ENCODE results near the gene IFT88. TPM values are rescaled to one million over a fixed set of nuclear protein-coding genes. Genes with fewer than 3 reads are reported as not detected.

Gene IFT88
- total RNA-seq, 1 experiment from 2014 or later, result 12.3 TPM

DNA sequence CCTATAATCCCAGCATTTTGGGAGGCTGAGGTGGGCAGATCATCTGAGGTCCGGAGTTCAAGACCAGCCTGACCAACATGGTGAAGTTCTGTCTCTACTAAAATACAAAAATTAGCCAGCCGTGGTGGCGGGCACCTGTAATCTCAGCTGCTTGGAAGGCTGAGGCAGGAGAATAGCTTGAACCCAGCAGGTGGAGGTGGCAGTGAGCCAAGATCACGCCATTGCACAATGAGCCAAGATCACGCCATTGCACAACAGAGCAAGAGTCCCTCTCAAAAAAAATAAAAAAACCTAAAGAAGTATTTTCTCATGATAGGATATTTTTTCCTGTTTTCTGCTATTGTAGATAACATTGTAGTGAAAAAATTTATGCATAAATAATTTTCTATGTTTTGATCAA lies 13.3 kb downstream of the IFT88 start:
- DNase-seq (ENCODE audit: low read depth, low spot score) (no peak), ATAC-seq (no peak)
- intact Hi-C loops (cut with micrococcal nuclease; ENCODE audit: unreplicated experiment) (no loop called here), in situ Hi-C loops (cut with HindIII; ENCODE audit: low pct_unique_long_range_greater_than_20kb, low sequenced_read_pairs) (no loop called here)
- no peaks in the 10 kb centered on the region; the same call in 1 of the 2 replicates for H3K9me3 ChIP-seq (ENCODE audit: control insufficient read depth, insufficient read depth, low read depth, low read length)
- H3K4me3 ChIP-seq (ENCODE audit: low read depth in 2 of 2, low read length in 2 of 2), result no peak overlapping the region
- no peaks in the 10 kb centered on the region for H3K36me3 ChIP-seq (ENCODE audit: control insufficient read depth, insufficient read depth, low read length)
- TF ChIP-seq, protein P1, sequence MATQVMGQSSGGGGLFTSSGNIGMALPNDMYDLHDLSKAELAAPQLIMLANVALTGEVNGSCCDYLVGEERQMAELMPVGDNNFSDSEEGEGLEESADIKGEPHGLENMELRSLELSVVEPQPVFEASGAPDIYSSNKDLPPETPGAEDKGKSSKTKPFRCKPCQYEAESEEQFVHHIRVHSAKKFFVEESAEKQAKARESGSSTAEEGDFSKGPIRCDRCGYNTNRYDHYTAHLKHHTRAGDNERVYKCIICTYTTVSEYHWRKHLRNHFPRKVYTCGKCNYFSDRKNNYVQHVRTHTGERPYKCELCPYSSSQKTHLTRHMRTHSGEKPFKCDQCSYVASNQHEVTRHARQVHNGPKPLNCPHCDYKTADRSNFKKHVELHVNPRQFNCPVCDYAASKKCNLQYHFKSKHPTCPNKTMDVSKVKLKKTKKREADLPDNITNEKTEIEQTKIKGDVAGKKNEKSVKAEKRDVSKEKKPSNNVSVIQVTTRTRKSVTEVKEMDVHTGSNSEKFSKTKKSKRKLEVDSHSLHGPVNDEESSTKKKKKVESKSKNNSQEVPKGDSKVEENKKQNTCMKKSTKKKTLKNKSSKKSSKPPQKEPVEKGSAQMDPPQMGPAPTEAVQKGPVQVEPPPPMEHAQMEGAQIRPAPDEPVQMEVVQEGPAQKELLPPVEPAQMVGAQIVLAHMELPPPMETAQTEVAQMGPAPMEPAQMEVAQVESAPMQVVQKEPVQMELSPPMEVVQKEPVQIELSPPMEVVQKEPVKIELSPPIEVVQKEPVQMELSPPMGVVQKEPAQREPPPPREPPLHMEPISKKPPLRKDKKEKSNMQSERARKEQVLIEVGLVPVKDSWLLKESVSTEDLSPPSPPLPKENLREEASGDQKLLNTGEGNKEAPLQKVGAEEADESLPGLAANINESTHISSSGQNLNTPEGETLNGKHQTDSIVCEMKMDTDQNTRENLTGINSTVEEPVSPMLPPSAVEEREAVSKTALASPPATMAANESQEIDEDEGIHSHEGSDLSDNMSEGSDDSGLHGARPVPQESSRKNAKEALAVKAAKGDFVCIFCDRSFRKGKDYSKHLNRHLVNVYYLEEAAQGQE (IDR thresholded peaks at IDR 0.05; ENCODE audit: insufficient read depth in 1 of 2, low read depth in 2 of 2, low read length in 1 of 2), result no peak
- no peak for TF ChIP-seq TCF7L2 (IDR thresholded peaks at IDR 0.05; ENCODE audit: low read depth, low read length)
- no peak for TF ChIP-seq POLR2AphosphoS5 (IDR thresholded peaks at IDR 0.05; ENCODE audit: low read depth, low read length)
- TF ChIP-seq CTCF (IDR thresholded peaks at IDR 0.05), result no peak
- no peak for TF ChIP-seq SIN3A (IDR thresholded peaks at IDR 0.05; ENCODE audit: borderline replicate concordance, insufficient read depth, low read depth, low read length)
- H3K4me1 ChIP-seq (ENCODE audit: control insufficient read depth, insufficient read depth, low read length), result no peaks in the 10 kb centered on the region
- ChIA-PET POLR2A (no interaction called here), CTCF (no interaction called here)
- no peaks in the 10 kb centered on the region for H3K27me3 ChIP-seq (ENCODE audit: control insufficient read depth, insufficient read depth, low read length)
- H3K27ac ChIP-seq (ENCODE audit: low read length), result no peak overlapping the region
- no TSS peak for BruUV-seq (replicated peaks)

GRCh38 chr13:20582026-20582425 lies 15.1 kb downstream of the IFT88 start:
- H3K4me1 ChIP-seq (ENCODE audit: control insufficient read depth, insufficient read depth, low read length), result no peaks in the 10 kb centered on the region
- no peaks in the 10 kb centered on the region for H3K27me3 ChIP-seq (ENCODE audit: control insufficient read depth, insufficient read depth, low read length)
- no peak for ATAC-seq
- no peaks in the 10 kb centered on the region; the same call in 1 of the 2 replicates for H3K9me3 ChIP-seq (ENCODE audit: control insufficient read depth, insufficient read depth, low read depth, low read length)
- H3K4me3 ChIP-seq (ENCODE audit: low read depth in 2 of 2, low read length in 2 of 2), result no peak overlapping the region
- DNase-seq (ENCODE audit: low read depth, low spot score), result no peak
- CTCF ChIA-PET, result no interaction called here
- H3K27ac ChIP-seq (ENCODE audit: low read length), result no peak overlapping the region
- H3K36me3 ChIP-seq (ENCODE audit: control insufficient read depth, insufficient read depth, low read length), result no peaks in the 10 kb centered on the region
- POLR2A ChIA-PET, result no interaction called here
- TF ChIP-seq SIN3A (IDR thresholded peaks at IDR 0.05; ENCODE audit: borderline replicate concordance, insufficient read depth, low read depth, low read length), result no peak
- no TSS peak for BruUV-seq (replicated peaks)
- intact Hi-C loops (cut with micrococcal nuclease; ENCODE audit: unreplicated experiment) (no loop called here), in situ Hi-C loops (cut with HindIII; ENCODE audit: low pct_unique_long_range_greater_than_20kb, low sequenced_read_pairs) (no loop called here)

- in situ Hi-C loops (cut with HindIII; ENCODE audit: low pct_unique_long_range_greater_than_20kb, low sequenced_read_pairs) (no loop called here), intact Hi-C loops (cut with micrococcal nuclease; ENCODE audit: unreplicated experiment) (no loop called here)
- POLR2A ChIA-PET, result no interaction called here
These were observed 16.9 kb downstream of the IFT88 start for GRCh38 chr13:20583803-20584293.

More at GRCh38 chr13:20583803-20584293, 16.9 kb downstream of the IFT88 start:
- Histone ChIP-seq H3K36me3 (ENCODE audit: control insufficient read depth, insufficient read depth, low read length) (no peaks in the 10 kb centered on the region), H3K9me3 (ENCODE audit: control insufficient read depth, insufficient read depth, low read depth, low read length) (no peaks in the 10 kb centered on the region; the same call in 1 of the 2 replicates), H3K27me3 (ENCODE audit: control insufficient read depth, insufficient read depth, low read length) (no peaks in the 10 kb centered on the region), H3K27ac (ENCODE audit: low read length) (no peak overlapping the region), H3K4me3 (ENCODE audit: low read depth in 2 of 2, low read length in 2 of 2) (no peak overlapping the region), H3K4me1 (ENCODE audit: control insufficient read depth, insufficient read depth, low read length) (no peaks in the 10 kb centered on the region; the same call in 1 of the 2 replicates)
- CTCF ChIA-PET, result no interaction called here
- no peak for DNase-seq (ENCODE audit: low read depth, low spot score)
- TF ChIP-seq CTCF (IDR thresholded peaks at IDR 0.05) (no peak), POLR2AphosphoS5 (IDR thresholded peaks at IDR 0.05; ENCODE audit: low read depth, low read length) (no peak), TCF7L2 (IDR thresholded peaks at IDR 0.05; ENCODE audit: low read depth, low read length) (no peak), SIN3A (IDR thresholded peaks at IDR 0.05; ENCODE audit: borderline replicate concordance, insufficient read depth, low read depth, low read length) (no peak)
- TF ChIP-seq, protein P1 (IDR thresholded peaks at IDR 0.05; ENCODE audit: insufficient read depth in 1 of 2, low read depth in 2 of 2, low read length in 1 of 2), result no peak
- no TSS peak for BruUV-seq (replicated peaks)
- no peak for ATAC-seq

Data from Panc1 (cell line).